Stimulated activated memory B cell treated with anti-CD40 and anti-IgM and Interleukin-4, amounts not matched to agents 10 μg/mL and 1 μg/mL and 100 μg/mL, for 72 hours (primary cell): ENCODE results near the gene ITPR2.
"Not testable (repeated sequence)": the region's sequence is repeated elsewhere in the genome, so short reads cannot be mapped to it uniquely, and the experiment has no call there.

Experiments
- ATAC-seq: fragments of 150-1000 bp; cut with Tn5 transposase; 2 replicates; pipeline ENCODE4 v1.10.0; 2021
- H3K27ac Mint-ChIP-seq: one replicate; pipeline ENCODE4 v1.8.0; 2022; ENCODE audit warnings: mild to moderate bottlenecking, mixed read lengths
- H3K27me3 Mint-ChIP-seq: one replicate; pipeline ENCODE4 v1.8.0; 2022; ENCODE audit warnings: mixed read lengths
- H3K36me3 Mint-ChIP-seq: one replicate; pipeline ENCODE4 v1.8.0; 2022; ENCODE audit warnings: mixed read lengths
- H3K4me1 Mint-ChIP-seq: one replicate; pipeline ENCODE4 v1.8.0; 2022; ENCODE audit warnings: mixed read lengths
- H3K4me3 Mint-ChIP-seq: one replicate; pipeline ENCODE4 v1.8.0; 2022; ENCODE audit warnings: mild to moderate bottlenecking, moderate library complexity, mixed read lengths
- H3K9me3 Mint-ChIP-seq: one replicate; pipeline ENCODE4 v1.8.0; 2022; ENCODE audit warnings: mixed read lengths

The ITPR2 gene

GRCh38 chr12:26689281-26689841 is 143.6 kb downstream of the ITPR2 start:
- Mint-ChIP-seq H3K9me3 (no peaks in the 10 kb centered on the region), H3K27me3 (no peaks in the 10 kb centered on the region), H3K4me1 (peaks cover 6% of the 10 kb centered on the region)

GRCh38 chr12:26688344-26688904 is 144.6 kb downstream of the ITPR2 start:
- no peak overlapping the region for H3K27ac Mint-ChIP-seq
- peaks cover 6% of the 10 kb centered on the region for H3K4me1 Mint-ChIP-seq
- H3K4me3 Mint-ChIP-seq: no peak overlapping the region
- no peaks in the 10 kb centered on the region for H3K27me3 Mint-ChIP-seq
- no peaks in the 10 kb centered on the region for H3K9me3 Mint-ChIP-seq
- no peak for ATAC-seq
- peaks cover 66% of the 10 kb centered on the region for H3K36me3 Mint-ChIP-seq

More at GRCh38 chr12:26689281-26689841, 143.6 kb downstream of the ITPR2 start:
- no peak for ATAC-seq
- H3K27ac Mint-ChIP-seq: no peak overlapping the region
- peaks cover 67% of the 10 kb centered on the region for H3K36me3 Mint-ChIP-seq
- no peak overlapping the region for H3K4me3 Mint-ChIP-seq

- Mint-ChIP-seq H3K36me3 (peaks cover 66% of the 10 kb centered on the region), H3K9me3 (no peaks in the 10 kb centered on the region), H3K27me3 (no peaks in the 10 kb centered on the region), H3K4me3 (no peak overlapping the region), H3K27ac (no peak overlapping the region), H3K4me1 (peaks cover 6% of the 10 kb centered on the region)
- no peak for ATAC-seq
Observed at GRCh38 chr12:26686408-26686807, 146.6 kb downstream of the ITPR2 start.

GRCh38 chr12:26684101-26684500 is 148.9 kb downstream of the ITPR2 start:
- Mint-ChIP-seq H3K27me3 (no peaks in the 10 kb centered on the region), H3K36me3 (peaks cover 63% of the 10 kb centered on the region)
- ATAC-seq: no peak

GRCh38 chr12:26683443-26683842 is 149.6 kb downstream of the ITPR2 start:
- Mint-ChIP-seq H3K4me3 (no peak overlapping the region), H3K9me3 (no peaks in the 10 kb centered on the region), H3K36me3 (peaks cover 59% of the 10 kb centered on the region), H3K27me3 (no peaks in the 10 kb centered on the region), H3K27ac (no peak overlapping the region), H3K4me1 (no peaks in the 10 kb centered on the region)
- ATAC-seq: no peak

More at GRCh38 chr12:26684101-26684500, 148.9 kb downstream of the ITPR2 start:
- peaks cover 3% of the 10 kb centered on the region for H3K4me1 Mint-ChIP-seq
- H3K4me3 Mint-ChIP-seq: no peak overlapping the region
- no peak overlapping the region for H3K27ac Mint-ChIP-seq
- no peaks in the 10 kb centered on the region for H3K9me3 Mint-ChIP-seq

- H3K9me3 Mint-ChIP-seq: no peaks in the 10 kb centered on the region
- no peaks in the 10 kb centered on the region for H3K4me1 Mint-ChIP-seq
- no peak overlapping the region for H3K4me3 Mint-ChIP-seq
- no peak for ATAC-seq
- no peak overlapping the region for H3K27ac Mint-ChIP-seq
- peaks cover 62% of the 10 kb centered on the region for H3K36me3 Mint-ChIP-seq
- no peaks in the 10 kb centered on the region for H3K27me3 Mint-ChIP-seq
Observed at GRCh38 chr12:26680727-26681455, 152.1 kb downstream of the ITPR2 start.

GRCh38 chr12:26678697-26679660 is 154.0 kb downstream of the ITPR2 start:
- no peaks in the 10 kb centered on the region for H3K4me1 Mint-ChIP-seq
- H3K9me3 Mint-ChIP-seq: no peaks in the 10 kb centered on the region
- H3K4me3 Mint-ChIP-seq: no peak overlapping the region
- ATAC-seq: no peak
- H3K27ac Mint-ChIP-seq: no peak overlapping the region
- peaks cover 48% of the 10 kb centered on the region for H3K36me3 Mint-ChIP-seq
- no peaks in the 10 kb centered on the region for H3K27me3 Mint-ChIP-seq

- not testable (repeated sequence) for H3K27me3 Mint-ChIP-seq, H3K27ac Mint-ChIP-seq, H3K4me3 Mint-ChIP-seq, H3K4me1 Mint-ChIP-seq, H3K9me3 Mint-ChIP-seq, ATAC-seq
- H3K36me3 Mint-ChIP-seq: peaks cover 41% of the 10 kb centered on the region
Observed at GRCh38 chr12:26671487-26671886, 161.5 kb downstream of the ITPR2 start.

GRCh38 chr12:26668847-26669246 is 164.1 kb downstream of the ITPR2 start:
- Mint-ChIP-seq H3K27ac (no peak overlapping the region), H3K4me3 (no peak overlapping the region), H3K9me3 (no peaks in the 10 kb centered on the region), H3K27me3 (no peaks in the 10 kb centered on the region), H3K4me1 (no peaks in the 10 kb centered on the region), H3K36me3 (peaks cover 58% of the 10 kb centered on the region)
- ATAC-seq: no peak

GRCh38 chr12:26668230-26668629 is 164.8 kb downstream of the ITPR2 start:
- Mint-ChIP-seq H3K4me3 (no peak overlapping the region), H3K27me3 (no peaks in the 10 kb centered on the region), H3K4me1 (no peaks in the 10 kb centered on the region), H3K9me3 (no peaks in the 10 kb centered on the region), H3K36me3 (peaks cover 63% of the 10 kb centered on the region), H3K27ac (no peak overlapping the region)
- no peak for ATAC-seq

- Mint-ChIP-seq H3K36me3 (peaks cover 66% of the 10 kb centered on the region), H3K9me3 (no peaks in the 10 kb centered on the region), H3K4me1 (no peaks in the 10 kb centered on the region), H3K4me3 (no peak overlapping the region), H3K27ac (no peak overlapping the region), H3K27me3 (no peaks in the 10 kb centered on the region)
- ATAC-seq: no peak
Observed at GRCh38 chr12:26666286-26666685, 166.7 kb downstream of the ITPR2 start.

- no peak for ATAC-seq
- Mint-ChIP-seq H3K27ac (no peak overlapping the region), H3K4me1 (no peaks in the 10 kb centered on the region), H3K9me3 (no peaks in the 10 kb centered on the region), H3K36me3 (peaks cover 73% of the 10 kb centered on the region), H3K27me3 (no peaks in the 10 kb centered on the region), H3K4me3 (no peak overlapping the region)
Observed at GRCh38 chr12:26661399-26661798, 171.6 kb downstream of the ITPR2 start.

GRCh38 chr12:26659930-26660329 is 173.1 kb downstream of the ITPR2 start:
- Mint-ChIP-seq H3K9me3 (no peaks in the 10 kb centered on the region), H3K27ac (no peak overlapping the region), H3K27me3 (no peaks in the 10 kb centered on the region), H3K4me3 (no peak overlapping the region), H3K4me1 (no peaks in the 10 kb centered on the region), H3K36me3 (peaks cover 66% of the 10 kb centered on the region)
- no peak for ATAC-seq

GRCh38 chr12:26658991-26659390 is 174.0 kb downstream of the ITPR2 start:
- Mint-ChIP-seq H3K4me1 (no peaks in the 10 kb centered on the region), H3K9me3 (no peaks in the 10 kb centered on the region), H3K27ac (no peak overlapping the region), H3K36me3 (peaks cover 70% of the 10 kb centered on the region), H3K4me3 (no peak overlapping the region), H3K27me3 (no peaks in the 10 kb centered on the region)
- no peak for ATAC-seq

- Mint-ChIP-seq H3K36me3 (peaks cover 83% of the 10 kb centered on the region), H3K27me3 (no peaks in the 10 kb centered on the region), H3K9me3 (peaks cover 7% of the 10 kb centered on the region), H3K4me1 (peaks cover 12% of the 10 kb centered on the region), H3K4me3 (no peak overlapping the region), H3K27ac (no peak overlapping the region)
- ATAC-seq: no peak
Observed at GRCh38 chr12:26654623-26655022, 178.4 kb downstream of the ITPR2 start.
